Stomach (tissue), 9 donors: ENCODE data around the gene SCO2. TPM values are rescaled to one million over a fixed set of nuclear protein-coding genes. Genes with fewer than 3 reads are reported as not detected.

Experiments used
- DNase-seq, 2 donors: peaks; one replicate each; pipeline versions ENCODE4 v3.0.0 to v3.0.0-alpha.2; 2013 to 2019
- H3K27ac ChIP-seq, 5 donors: fragments of 200-600 bp in 4 of 5; sonication (generic) in 4 of 5; one replicate each; pipeline ENCODE4 v1.5.1; 2013 to 2019; ENCODE audit warnings: mild to moderate bottlenecking in 1 of 5, moderate library complexity in 1 of 5
- H3K27me3 ChIP-seq, 3 donors: fragments of 200-600 bp; sonication (generic); one replicate each; pipeline ENCODE4 v1.5.1; 2017 to 2019; ENCODE audit warnings: mixed run types in 1 of 3
- H3K36me3 ChIP-seq, 4 donors: fragments of 200-600 bp; sonication (generic); 1 replicate in 3 of 4; 2 replicates in 1 of 4; pipeline ENCODE4 v1.5.1; 2016 to 2019
- H3K4me1 ChIP-seq, 4 donors: fragments of 200-600 bp; sonication (generic); one replicate each; pipeline ENCODE4 v1.5.1; 2016 to 2019
- H3K4me3 ChIP-seq, 4 donors: fragments of 200-600 bp; sonication (generic) in 3 of 4; one replicate each; pipeline ENCODE4 v1.5.1; 2016 to 2019; ENCODE audit warnings: mild to moderate bottlenecking in 1 of 4
- H3K9me3 ChIP-seq, 4 donors: fragments of 200-600 bp; sonication (generic); one replicate each; pipeline ENCODE4 v1.5.1; 2016 to 2019
- EP300 ChIP-seq: sonication (generic); formaldehyde crosslinking; IDR thresholded peaks from one replicate; pipeline ENCODE4 v1.6.1; 2017; ENCODE audit warnings: antibody characterized with exemption
- POLR2A ChIP-seq, 4 donors: fragments of 450-650 bp; IDR thresholded peaks; one replicate each; pipeline ENCODE4 v1.6.1; 2016; ENCODE audit warnings: antibody characterized with exemption in 4 of 4, control low read depth in 2 of 4, mild to moderate bottlenecking in 1 of 4, moderate library complexity in 1 of 4
- POLR2AphosphoS5 ChIP-seq, 3 donors: sonication (generic); formaldehyde crosslinking; IDR thresholded peaks; one replicate each; pipeline ENCODE4 v1.6.1; 2016; ENCODE audit warnings: antibody characterized with exemption in 3 of 3
- WGBS, 5 donors: extraction: QIAGEN DNeasy Blood & Tissue Kit in 3 of 5; methylation state at CpG; one replicate each; pipeline versions ENCODE4 v1.1.5 to v1.1.7; 2013 to 2018; 5-methylcytosine and 5-hydroxymethylcytosine counted together
- intact Hi-C: fragments of 100-400 bp; cut with DNase I; formaldehyde crosslinking; loops from one replicate; pipeline ENCODE4 v1.15.1; 2023; ENCODE audit warnings: low total_unique reads
- polyA plus RNA-seq, 3 donors: library from polyadenylated mRNA; stranded (reverse); fragments of 200-250 nt; gene quantifications; one replicate each; pipeline ENCODE4 v1.2.3, GENCODE V29; 2013
- total RNA-seq, 5 donors: library from RNA; depleted of rRNA; stranded (reverse); fragments of >200 nt; gene quantifications; one replicate each; pipeline versions ENCODE4 v1.1.0 to v1.2.3, GENCODE V29; 2014 to 2016
- TF ChIP-seq, protein P1 (sequence below), 7 experiments: fragments of 450-650 bp in 4 of 7; fragments of 200-600 bp in 3 of 7; sonication (generic) in 3 of 7; IDR thresholded peaks; one replicate each; pipeline ENCODE4 v1.5.1; 2016 to 2019; ENCODE audit warnings: antibody characterized with exemption in 7 of 7, control low read depth in 2 of 7, mild to moderate bottlenecking in 1 of 7
- donor health status: healthy with polysubstance abuse.
- donor health status: Bipolar disorder and iron deficiency.
- donor health status: healthy.

SCO2 gene
- total and polyA plus RNA-seq, 8 donors = 0.92 to 7.5 (median 1.9) TPM; not detected in 5

DNA sequence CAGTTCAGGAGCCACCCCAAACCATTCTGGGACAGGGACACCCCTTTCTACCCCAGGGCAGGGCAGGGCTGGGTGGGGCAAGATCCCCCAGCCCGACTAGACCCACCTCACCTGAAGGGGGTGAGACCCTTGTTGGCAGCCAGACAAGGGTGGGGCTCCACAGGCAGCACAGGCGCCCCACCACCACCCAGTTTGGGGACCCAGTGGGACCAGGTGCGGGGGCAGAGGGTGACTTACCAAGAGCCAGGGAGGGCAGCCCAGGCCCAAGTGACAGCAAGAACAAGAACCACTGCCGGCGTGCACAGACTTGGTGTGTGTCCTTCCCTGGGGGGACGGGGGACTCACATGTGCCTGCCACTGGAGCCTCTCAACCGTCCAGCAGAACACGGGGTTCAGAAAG is 41.8 kb downstream of the SCO2 start:
- peaks cover 24 to 51% (median 46%) of the 10 kb centered on the region in 4 donors for H3K4me1 ChIP-seq
- H3K9me3 ChIP-seq = no peaks in the 10 kb centered on the region
- intact Hi-C loops = no loop called here
- 80 to 87% (median 85%) methylated on average over 7 to 8 of the region's 8 CpGs for WGBS, 5 donors
- no peak for DNase-seq
- no peaks in the 10 kb centered on the region for H3K36me3 ChIP-seq
- peak overlapping the region in 3 of 5 donors; percentile 30 to 74 (median 60) for H3K27ac ChIP-seq
- peaks cover 7 to 92% (median 29%) of the 10 kb centered on the region in 3 donors for H3K27me3 ChIP-seq
- TF ChIP-seq, protein P1, sequence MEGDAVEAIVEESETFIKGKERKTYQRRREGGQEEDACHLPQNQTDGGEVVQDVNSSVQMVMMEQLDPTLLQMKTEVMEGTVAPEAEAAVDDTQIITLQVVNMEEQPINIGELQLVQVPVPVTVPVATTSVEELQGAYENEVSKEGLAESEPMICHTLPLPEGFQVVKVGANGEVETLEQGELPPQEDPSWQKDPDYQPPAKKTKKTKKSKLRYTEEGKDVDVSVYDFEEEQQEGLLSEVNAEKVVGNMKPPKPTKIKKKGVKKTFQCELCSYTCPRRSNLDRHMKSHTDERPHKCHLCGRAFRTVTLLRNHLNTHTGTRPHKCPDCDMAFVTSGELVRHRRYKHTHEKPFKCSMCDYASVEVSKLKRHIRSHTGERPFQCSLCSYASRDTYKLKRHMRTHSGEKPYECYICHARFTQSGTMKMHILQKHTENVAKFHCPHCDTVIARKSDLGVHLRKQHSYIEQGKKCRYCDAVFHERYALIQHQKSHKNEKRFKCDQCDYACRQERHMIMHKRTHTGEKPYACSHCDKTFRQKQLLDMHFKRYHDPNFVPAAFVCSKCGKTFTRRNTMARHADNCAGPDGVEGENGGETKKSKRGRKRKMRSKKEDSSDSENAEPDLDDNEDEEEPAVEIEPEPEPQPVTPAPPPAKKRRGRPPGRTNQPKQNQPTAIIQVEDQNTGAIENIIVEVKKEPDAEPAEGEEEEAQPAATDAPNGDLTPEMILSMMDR (IDR thresholded peaks at IDR 0.05) = no peak
- no peak for TF ChIP-seq POLR2AphosphoS5 (IDR thresholded peaks at IDR 0.05)
- TF ChIP-seq POLR2A (IDR thresholded peaks at IDR 0.05) = no peak
- TF ChIP-seq EP300 = no peak
- no peak overlapping the region for H3K4me3 ChIP-seq

DNA sequence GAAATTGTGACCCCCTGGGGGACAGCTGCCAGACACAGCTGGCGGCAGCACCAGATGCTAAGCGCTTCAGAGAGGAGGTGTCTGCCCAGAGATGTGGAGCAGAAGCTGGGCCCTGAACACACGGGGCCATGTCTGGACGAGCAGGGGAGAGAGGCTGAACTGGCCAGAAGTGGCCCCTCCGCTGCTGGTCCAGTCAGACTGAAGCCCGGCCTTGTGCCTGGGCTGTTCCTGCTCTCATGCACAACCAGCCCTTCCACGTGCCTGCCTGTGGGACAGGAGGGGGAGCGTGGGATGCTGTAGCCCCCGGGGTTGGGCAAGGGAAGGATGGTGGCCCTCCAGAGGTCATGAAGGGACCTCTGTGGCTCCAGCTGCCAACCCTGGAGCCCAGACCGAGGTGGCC is 42.3 kb downstream of the SCO2 start:
- Histone ChIP-seq H3K36me3 (no peaks in the 10 kb centered on the region), H3K27me3 (peaks cover 7 to 89% (median 29%) of the 10 kb centered on the region in 3 donors), H3K27ac (peak overlapping the region in 2 of 5 donors; percentile 60 to 74), H3K4me1 (peaks cover 24 to 51% (median 46%) of the 10 kb centered on the region in 4 donors), H3K9me3 (no peaks in the 10 kb centered on the region), H3K4me3 (peak overlapping the region in 1 of 4 donors; percentile 63)
- no peak for DNase-seq
- intact Hi-C loops = no loop called here
- TF ChIP-seq, protein P1 (IDR thresholded peaks at IDR 0.05) = no peak
- no peak for TF ChIP-seq POLR2A (IDR thresholded peaks at IDR 0.05)
- TF ChIP-seq POLR2AphosphoS5 (IDR thresholded peaks at IDR 0.05) = no peak
- TF ChIP-seq EP300 = no peak
- 67 to 87% (median 70%) methylated on average over 3 to 10 of the region's 10 CpGs for WGBS, 5 donors

DNA sequence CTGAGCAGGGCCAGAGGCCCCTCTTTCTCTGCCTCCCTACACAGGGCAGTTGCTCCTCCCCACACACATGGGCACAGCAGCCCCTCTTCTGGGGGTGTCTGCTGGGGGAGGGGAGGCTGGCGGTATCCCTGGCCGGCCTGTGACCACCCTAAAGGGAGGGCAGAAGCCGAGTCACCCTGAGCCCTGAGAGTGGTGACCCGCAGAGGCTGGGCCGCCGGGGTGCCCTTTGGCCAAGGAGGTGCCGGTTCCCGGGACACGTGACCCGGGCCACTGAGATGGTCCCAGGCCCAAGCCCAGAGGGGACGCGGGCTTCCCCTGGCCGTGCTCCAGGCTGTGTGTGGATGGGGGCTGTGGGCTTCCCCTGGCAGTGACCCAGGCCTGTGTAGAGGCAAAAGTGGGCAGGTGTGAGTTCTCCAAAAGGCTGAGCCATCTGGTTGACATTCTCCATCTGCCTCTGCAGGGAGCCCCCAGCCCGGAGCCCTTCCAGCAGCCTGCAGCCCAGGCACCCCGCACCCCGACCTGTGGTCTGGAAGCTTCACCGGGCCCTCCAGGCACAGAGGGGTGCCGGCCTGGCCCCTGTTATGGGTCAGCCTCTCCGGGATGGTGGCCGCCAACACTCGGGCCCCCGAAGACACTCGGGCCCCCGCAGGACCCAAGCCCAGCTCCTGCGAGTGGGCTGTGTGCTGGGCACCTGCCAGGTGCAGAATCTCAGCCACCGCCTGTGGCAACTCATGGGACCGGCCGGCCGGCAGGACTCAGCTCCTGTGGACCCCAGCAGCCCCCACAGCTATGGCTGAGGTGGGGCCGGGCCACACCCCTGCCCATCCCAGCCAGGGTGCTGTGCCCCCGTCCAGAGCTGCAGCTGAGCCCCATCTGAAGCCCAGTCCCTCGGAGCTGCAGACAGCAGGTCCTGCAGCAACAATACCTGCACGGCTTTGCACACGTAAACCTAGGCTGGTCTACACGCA is 43.0 kb downstream of the SCO2 start:
- intact Hi-C loops = no loop called here
- Histone ChIP-seq H3K27ac (peak overlapping the region in 4 of 5 donors; percentile 30 to 74 (median 67)), H3K9me3 (no peaks in the 10 kb centered on the region), H3K36me3 (no peaks in the 10 kb centered on the region), H3K4me3 (peak overlapping the region; percentile 46 to 63 (median 56)), H3K27me3 (peaks cover 7 to 82% (median 29%) of the 10 kb centered on the region in 3 donors), H3K4me1 (peaks cover 24 to 51% (median 46%) of the 10 kb centered on the region in 4 donors)
- 41 to 59% (median 53%) methylated on average over 10 to 35 of the region's 35 CpGs for WGBS, 5 donors
- no peak for TF ChIP-seq POLR2A (IDR thresholded peaks at IDR 0.05)
- TF ChIP-seq POLR2AphosphoS5 (IDR thresholded peaks at IDR 0.05) = no peak
- no peak for TF ChIP-seq EP300
- TF ChIP-seq, protein P1 (IDR thresholded peaks at IDR 0.05) = no peak
- no peak for DNase-seq

DNA sequence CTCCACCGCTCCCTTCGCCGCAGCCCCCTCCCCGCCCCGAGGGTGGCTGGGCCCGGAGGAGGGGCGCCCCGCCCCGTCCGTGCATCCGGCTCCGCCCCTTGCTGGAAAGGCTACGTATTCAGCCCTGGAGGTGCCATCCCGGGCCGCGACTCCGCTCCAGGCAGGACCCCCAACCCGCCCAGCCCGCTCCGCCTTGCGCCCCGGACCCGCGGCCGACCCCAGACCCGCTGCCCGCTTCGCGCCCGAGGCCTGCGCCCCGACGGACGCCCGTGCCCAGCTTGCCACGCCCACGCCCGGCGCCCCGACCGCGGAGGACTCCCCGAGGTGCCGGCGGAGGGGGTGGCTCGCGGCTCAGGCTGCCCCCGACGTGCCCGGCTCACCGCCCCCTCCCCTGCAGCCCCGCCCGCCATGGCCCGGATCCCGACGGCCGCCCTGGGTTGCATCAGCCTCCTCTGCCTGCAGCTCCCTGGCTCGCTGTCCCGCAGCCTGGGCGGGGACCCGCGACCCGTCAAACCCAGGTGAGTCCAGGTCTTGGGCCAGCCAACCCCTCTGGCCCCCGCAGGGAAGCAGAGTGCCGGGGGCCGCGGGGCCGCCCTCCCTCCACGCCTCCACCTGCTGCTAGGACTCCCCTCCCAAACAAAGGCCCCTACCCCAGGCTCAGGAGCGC is 43.8 kb downstream of the SCO2 start, which contains the start of gene ADM2:
TSS of gene ADM2 (plus strand) at position 104 of the 667 bp plus-strand sequence. CDS start at position 409, 305 bp downstream.
- H3K36me3 ChIP-seq = no peaks in the 10 kb centered on the region
- peaks cover 24 to 51% (median 46%) of the 10 kb centered on the region in 4 donors for H3K4me1 ChIP-seq
- intact Hi-C loops = no loop called here
- H3K27me3 ChIP-seq = peaks cover 7 to 73% (median 29%) of the 10 kb centered on the region in 3 donors
- peak within 1 kb of the TSS; percentile 46 to 63 (median 56) for H3K4me3 ChIP-seq
- WGBS, 5 donors = 2 to 3% (median 2%) methylated on average over 9 to 67 of the region's 70 CpGs
- peak; percentile 62 to 79 for DNase-seq
- TF ChIP-seq POLR2A (IDR thresholded peaks at IDR 0.05) (no peak), POLR2AphosphoS5 (IDR thresholded peaks at IDR 0.05) (no peak), EP300 (no peak)
- TF ChIP-seq, protein P1 (IDR thresholded peaks at IDR 0.05) = no peak
- H3K9me3 ChIP-seq = no peaks in the 10 kb centered on the region
- peak within 1 kb of the TSS in 4 of 5 donors; percentile 30 to 74 (median 67) for H3K27ac ChIP-seq
